Body of pancreas (tissue), 4 donors: ENCODE measurements around the gene UBAC2.

Experiments
- CTCF ChIP-seq, 7 experiments: fragments of 450-650 bp in 4 of 7; fragments of 200-600 bp in 3 of 7; sonication (generic) in 3 of 7; IDR thresholded peaks; one replicate each; pipeline ENCODE4 v1.5.1; 2016 to 2019; ENCODE audit warnings: antibody characterized with exemption in 7 of 7
- POLR2A ChIP-seq, 3 donors: fragments of 450-650 bp; IDR thresholded peaks; one replicate each; pipeline ENCODE4 v1.6.1; 2016; ENCODE audit warnings: antibody characterized with exemption in 3 of 3, mild to moderate bottlenecking in 2 of 3

- TF ChIP-seq CTCF (IDR thresholded peaks at IDR 0.05) (no peak), POLR2A (IDR thresholded peaks at IDR 0.05) (no peak)
Observed at GRCh38 chr13:99359528-99359927, 158.9 kb downstream of the UBAC2 start.
